HCT116 (cell line): Measurements from ENCODE around the gene MICALL1. TPM values are rescaled to one million over a fixed set of nuclear protein-coding genes. Genes with fewer than 3 reads are reported as not detected.

ENCODE experiments used
- ATAC-seq: fragments of 200-7000 bp; cut with Tn5 transposase; 2 replicates; pipeline ENCODE4 v1.9.1; 2020; ENCODE audit warnings: mild to moderate bottlenecking, moderate library complexity
- BruUV-seq: library from RNA; stranded (reverse); fragments of 400-500 nt; replicated peaks from 2 replicates; lab custom pipeline; 2021; lab: Mats Ljungman, UMichigan
- CTCF ChIA-PET: fragments of 300-600 bp; sonication (Branson Sonifier 250); formaldehyde crosslinking; loops from one replicate; lab custom pipeline; 2021; ENCODE audit warnings: antibody characterized with exemption; lab: Charles Lee
- POLR2A ChIA-PET: fragments of 300-600, 350-600 bp; sonication (Branson Sonifier 250); formaldehyde crosslinking; loops from one replicate; lab custom pipeline; 2021; ENCODE audit warnings: antibody characterized with exemption; lab: Charles Lee
- RAD21 ChIA-PET, 2 experiments: fragments of 300-600 bp; sonication (Branson Sonifier 250); formaldehyde crosslinking; loops; one replicate each; lab custom pipeline; 2023; ENCODE audit warnings: low total read pairs in 2 of 2; ENCODE audit not compliant: uncharacterized antibody in 2 of 2, unreplicated experiment in 2 of 2, low non-redundant PET in 1 of 2; lab: Charles Lee
- DNase-seq: peaks from one replicate; pipeline ENCODE4 v3.0.0-alpha.2; 2010; ENCODE audit warnings: low read depth, low spot score
- H2AFZ ChIP-seq: fragments of 200-600 bp; shearing (Covaris generic), sonication (generic); 2 replicates; pipeline ENCODE4 v1.6.1; 2017; ENCODE audit warnings: low read depth, mixed run types, mixed read lengths, antibody characterized with exemption, low read length; ENCODE audit not compliant: poor library complexity, severe bottlenecking
- H3K27ac ChIP-seq: 2 replicates; pipeline ENCODE4 v1.5.1; 2012; ENCODE audit warnings: low read depth, low read length
- H3K27me3 ChIP-seq: fragments of 200-600 bp; sonication (generic); 2 replicates; pipeline ENCODE4 v1.6.1; 2016; ENCODE audit warnings: mixed run types, low read length, mixed read lengths; ENCODE audit not compliant: insufficient read depth
- H3K36me3 ChIP-seq, 2 experiments: fragments of 200-500 bp in 1 of 2; fragments of 200-600 bp in 1 of 2; sonication (Bioruptor generic) in 1 of 2; sonication (generic) in 1 of 2; 2 replicates each; pipeline versions ENCODE4 v1.5.1 to v1.6.1; 2014 to 2016; ENCODE audit warnings: low read length in 2 of 2, inconsistent platforms in 1 of 2, mixed read lengths in 1 of 2, mixed run types in 1 of 2; ENCODE audit not compliant: insufficient read depth in 2 of 2, control insufficient read depth in 1 of 2
- H3K4me1 ChIP-seq, 2 experiments: fragments of 200-600 bp in 1 of 2; sonication (generic) in 1 of 2; 2 replicates each; pipeline versions ENCODE4 v1.5.1 to v1.6.1; 2012 to 2017; ENCODE audit warnings: low read length in 2 of 2, inconsistent platforms in 1 of 2, mild to moderate bottlenecking in 1 of 2, mixed read lengths in 1 of 2, mixed run types in 1 of 2, moderate library complexity in 1 of 2; ENCODE audit not compliant: insufficient read depth in 2 of 2, control insufficient read depth in 1 of 2
- H3K4me2 ChIP-seq: fragments of 200-600 bp; sonication (generic); 2 replicates; pipeline ENCODE4 v1.6.1; 2017; ENCODE audit warnings: mixed run types, low read length, mixed read lengths
- H3K4me3 ChIP-seq, 2 experiments: fragments of 200-600 bp in 1 of 2; sonication (generic) in 1 of 2; replicated peaks in 1 of 2; 2 replicates each; pipeline ENCODE4 v1.5.1; 2011 to 2016; ENCODE audit warnings: low read length in 2 of 2, control low read depth in 1 of 2, low read depth in 1 of 2, mild to moderate bottlenecking in 1 of 2, mixed read lengths in 1 of 2, mixed run types in 1 of 2
- H3K79me2 ChIP-seq: fragments of 200-600 bp; sonication (generic); 2 replicates; pipeline ENCODE4 v1.6.1; 2017; ENCODE audit warnings: mild to moderate bottlenecking, mixed run types, low read length, moderate library complexity, mixed read lengths; ENCODE audit not compliant: insufficient read depth
- H3K9ac ChIP-seq: fragments of 200-600 bp; sonication (generic); 2 replicates; pipeline ENCODE4 v1.6.1; 2016; ENCODE audit warnings: low read length, mixed read lengths
- H3K9me2 ChIP-seq: fragments of 200-600 bp; sonication (generic), shearing (Covaris generic); 2 replicates; pipeline ENCODE4 v1.6.1; 2017; ENCODE audit warnings: mixed run types, mild to moderate bottlenecking, moderate library complexity; ENCODE audit not compliant: insufficient read depth
- H3K9me3 ChIP-seq, 2 experiments: fragments of 200-500 bp in 1 of 2; fragments of 200-600 bp in 1 of 2; sonication (Bioruptor generic) in 1 of 2; sonication (generic) in 1 of 2; 2 replicates each; pipeline ENCODE4 v1.6.1; 2014 to 2017; ENCODE audit warnings: low read length in 2 of 2, mixed read lengths in 2 of 2, inconsistent platforms in 1 of 2, low read depth in 1 of 2, mild to moderate bottlenecking in 1 of 2, mixed run types in 1 of 2, moderate library complexity in 1 of 2; ENCODE audit not compliant: control insufficient read depth in 1 of 2, insufficient read depth in 1 of 2
- H4K20me1 ChIP-seq: fragments of 200-600 bp; sonication (generic), shearing (Covaris generic); 2 replicates; pipeline ENCODE4 v1.6.1; 2017; ENCODE audit warnings: mixed run types, mild to moderate bottlenecking, moderate library complexity; ENCODE audit not compliant: insufficient read depth
- CEBPB ChIP-seq: IDR thresholded peaks from 2 replicates; pipeline ENCODE4 v1.6.1; 2012; ENCODE audit warnings: low read depth
- ELF1 ChIP-seq: IDR thresholded peaks from 2 replicates; pipeline ENCODE4 v1.6.1; 2012; ENCODE audit warnings: low read depth, borderline replicate concordance
- EZH2phosphoT487 ChIP-seq: fragments of 200-600 bp; IDR thresholded peaks from 2 replicates; pipeline ENCODE4 v1.6.1; 2018; ENCODE audit warnings: antibody characterized with exemption, borderline replicate concordance
- JUND ChIP-seq: IDR thresholded peaks from 2 replicates; pipeline ENCODE4 v1.6.1; 2012
- POLR2AphosphoS5 ChIP-seq: IDR thresholded peaks from 2 replicates; pipeline ENCODE4 v1.6.1; 2011; ENCODE audit warnings: mild to moderate bottlenecking, low read depth, low read length, moderate library complexity
- RAD21 ChIP-seq: IDR thresholded peaks from 2 replicates; pipeline ENCODE4 v1.6.1; 2012; ENCODE audit warnings: low read depth, mild to moderate bottlenecking
- SIN3A ChIP-seq: IDR thresholded peaks from 2 replicates; pipeline ENCODE4 v1.6.1; 2012; ENCODE audit warnings: low read depth
- SP1 ChIP-seq: IDR thresholded peaks from 2 replicates; pipeline ENCODE4 v1.6.1; 2012; ENCODE audit warnings: low read depth
- SRF ChIP-seq: IDR thresholded peaks from 2 replicates; pipeline ENCODE4 v1.6.1; 2012; ENCODE audit warnings: low read depth
- TCF7L2 ChIP-seq: IDR thresholded peaks from 2 replicates; pipeline ENCODE4 v1.7.0; 2011; ENCODE audit warnings: borderline replicate concordance, inconsistent platforms; ENCODE audit not compliant: insufficient read depth, insufficient read length; ENCODE audit errors: extremely low read depth
- YY1 ChIP-seq: IDR thresholded peaks from 2 replicates; pipeline ENCODE4 v1.6.1; 2011; ENCODE audit warnings: low read length, low read depth, moderate library complexity, mild to moderate bottlenecking; ENCODE audit not compliant: insufficient replicate concordance; ENCODE audit errors: extremely low read depth
- ZFX ChIP-seq: fragments of 450-650 bp; IDR thresholded peaks from 2 replicates; pipeline ENCODE4 v1.6.1; 2017
- ZNF274 ChIP-seq: fragments of 200-500 bp; sonication (Bioruptor generic); IDR thresholded peaks from 2 replicates; pipeline ENCODE4 v1.6.1; 2014; ENCODE audit warnings: mild to moderate bottlenecking, low read depth, low read length, inconsistent platforms
- intact Hi-C: fragments of 100-400 bp; cut with micrococcal nuclease; formaldehyde crosslinking; loops from 2 replicates; pipeline ENCODE4 v1.10.0; 2022
- total RNA-seq: library from RNA; stranded (reverse); gene quantifications from one replicate; pipeline ENCODE4 v1.2.1, GENCODE V29; 2021; ENCODE audit not compliant: unreplicated experiment
- TF ChIP-seq, protein P1 (sequence below): IDR thresholded peaks from 2 replicates; pipeline ENCODE4 v1.6.1; 2011; ENCODE audit warnings: mild to moderate bottlenecking, low read length, moderate library complexity; ENCODE audit not compliant: insufficient replicate concordance; ENCODE audit errors: extremely low read depth
- TF ChIP-seq, protein P2 (sequence below): IDR thresholded peaks from 2 replicates; pipeline ENCODE4 v1.6.1; 2012; ENCODE audit warnings: low read depth

MICALL1 gene
- total RNA-seq, 1 experiment from 2014 or later, result 35.2 TPM

DNA sequence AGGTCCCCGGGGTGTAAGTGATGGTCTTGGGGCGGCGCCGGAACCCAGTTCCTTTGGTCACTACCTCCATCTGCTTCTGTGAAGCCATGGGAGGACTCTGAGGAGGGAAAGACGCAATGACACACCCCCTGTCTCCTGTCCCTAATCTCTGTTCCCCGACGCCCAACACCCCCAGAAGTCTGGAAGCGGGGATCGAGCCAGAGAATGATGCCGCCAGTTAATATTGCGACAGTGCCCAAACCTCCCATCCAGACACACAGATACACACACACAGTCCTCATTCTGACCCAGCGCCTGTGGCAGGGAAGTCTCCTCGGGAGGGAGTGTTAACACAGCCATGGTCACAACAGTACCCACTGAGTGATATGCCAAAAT is 47.0 kb downstream of the MICALL1 start:
- Histone ChIP-seq H3K4me3 (peak overlapping the region; percentile 99), H3K79me2 (peaks cover 42% of the 10 kb centered on the region), H3K4me2 (peak overlapping the region; percentile 99), H3K27me3 (no peaks in the 10 kb centered on the region), H3K9ac (peak overlapping the region; percentile 93), H3K27ac (no peak overlapping the region; the same call in 1 of the 2 replicates), H2AFZ (no peak overlapping the region), H4K20me1 (no peaks in the 10 kb centered on the region), H3K9me3 (no peaks in the 10 kb centered on the region), H3K4me1 (peaks cover 7 to 17% of the 10 kb centered on the region in 2 experiments; a peak in 3 of 4 replicates), H3K9me2 (no peaks in the 10 kb centered on the region), H3K36me3 (peaks cover 11 to 15% of the 10 kb centered on the region in 2 experiments; a peak in 3 of 4 replicates)
- ATAC-seq (no peak), DNase-seq (no peak)
- RAD21 ChIA-PET, result no interaction called here
- TF ChIP-seq POLR2AphosphoS5 (no peak), SIN3A (no peak), JUND (no peak), ELF1 (no peak), SRF (no peak), TCF7L2 (no peak), CEBPB (no peak), RAD21 (no peak), EZH2phosphoT487 (no peak), ZFX (no peak), YY1 (no peak), SP1 (no peak), ZNF274 (no peak)
- TF ChIP-seq, protein P1, sequence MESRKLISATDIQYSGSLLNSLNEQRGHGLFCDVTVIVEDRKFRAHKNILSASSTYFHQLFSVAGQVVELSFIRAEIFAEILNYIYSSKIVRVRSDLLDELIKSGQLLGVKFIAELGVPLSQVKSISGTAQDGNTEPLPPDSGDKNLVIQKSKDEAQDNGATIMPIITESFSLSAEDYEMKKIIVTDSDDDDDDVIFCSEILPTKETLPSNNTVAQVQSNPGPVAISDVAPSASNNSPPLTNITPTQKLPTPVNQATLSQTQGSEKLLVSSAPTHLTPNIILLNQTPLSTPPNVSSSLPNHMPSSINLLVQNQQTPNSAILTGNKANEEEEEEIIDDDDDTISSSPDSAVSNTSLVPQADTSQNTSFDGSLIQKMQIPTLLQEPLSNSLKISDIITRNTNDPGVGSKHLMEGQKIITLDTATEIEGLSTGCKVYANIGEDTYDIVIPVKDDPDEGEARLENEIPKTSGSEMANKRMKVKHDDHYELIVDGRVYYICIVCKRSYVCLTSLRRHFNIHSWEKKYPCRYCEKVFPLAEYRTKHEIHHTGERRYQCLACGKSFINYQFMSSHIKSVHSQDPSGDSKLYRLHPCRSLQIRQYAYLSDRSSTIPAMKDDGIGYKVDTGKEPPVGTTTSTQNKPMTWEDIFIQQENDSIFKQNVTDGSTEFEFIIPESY, result no peak
- TF ChIP-seq, protein P2, sequence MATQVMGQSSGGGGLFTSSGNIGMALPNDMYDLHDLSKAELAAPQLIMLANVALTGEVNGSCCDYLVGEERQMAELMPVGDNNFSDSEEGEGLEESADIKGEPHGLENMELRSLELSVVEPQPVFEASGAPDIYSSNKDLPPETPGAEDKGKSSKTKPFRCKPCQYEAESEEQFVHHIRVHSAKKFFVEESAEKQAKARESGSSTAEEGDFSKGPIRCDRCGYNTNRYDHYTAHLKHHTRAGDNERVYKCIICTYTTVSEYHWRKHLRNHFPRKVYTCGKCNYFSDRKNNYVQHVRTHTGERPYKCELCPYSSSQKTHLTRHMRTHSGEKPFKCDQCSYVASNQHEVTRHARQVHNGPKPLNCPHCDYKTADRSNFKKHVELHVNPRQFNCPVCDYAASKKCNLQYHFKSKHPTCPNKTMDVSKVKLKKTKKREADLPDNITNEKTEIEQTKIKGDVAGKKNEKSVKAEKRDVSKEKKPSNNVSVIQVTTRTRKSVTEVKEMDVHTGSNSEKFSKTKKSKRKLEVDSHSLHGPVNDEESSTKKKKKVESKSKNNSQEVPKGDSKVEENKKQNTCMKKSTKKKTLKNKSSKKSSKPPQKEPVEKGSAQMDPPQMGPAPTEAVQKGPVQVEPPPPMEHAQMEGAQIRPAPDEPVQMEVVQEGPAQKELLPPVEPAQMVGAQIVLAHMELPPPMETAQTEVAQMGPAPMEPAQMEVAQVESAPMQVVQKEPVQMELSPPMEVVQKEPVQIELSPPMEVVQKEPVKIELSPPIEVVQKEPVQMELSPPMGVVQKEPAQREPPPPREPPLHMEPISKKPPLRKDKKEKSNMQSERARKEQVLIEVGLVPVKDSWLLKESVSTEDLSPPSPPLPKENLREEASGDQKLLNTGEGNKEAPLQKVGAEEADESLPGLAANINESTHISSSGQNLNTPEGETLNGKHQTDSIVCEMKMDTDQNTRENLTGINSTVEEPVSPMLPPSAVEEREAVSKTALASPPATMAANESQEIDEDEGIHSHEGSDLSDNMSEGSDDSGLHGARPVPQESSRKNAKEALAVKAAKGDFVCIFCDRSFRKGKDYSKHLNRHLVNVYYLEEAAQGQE, result no peak
- TSS peak; percentile 52 for BruUV-seq
- CTCF ChIA-PET, result interaction anchor here (0.8 to 2.0 kb wide), 3 partner anchors 13 to 99 kb away, joined by 3 to 13 read pairs (median 8); no protein-coding TSS in a partner anchor
- POLR2A ChIA-PET, result interaction anchor here (1.0 to 1.3 kb wide), 4 partner anchors 9 to 146 kb away, joined by 3 to 8 read pairs (median 4); partner anchors contain the start of gene GCAT
- intact Hi-C loops, result no loop called here
